ENCODE results near the gene CHP2. TPM values are rescaled to one million over a fixed set of nuclear protein-coding genes. Genes with fewer than 3 reads are reported as not detected.
"Not testable (repeated sequence)": the region's sequence is repeated elsewhere in the genome, so short reads cannot be mapped to it uniquely, and the experiment has no call there.

The CHP2 gene
- total RNA-seq, 1 donor from 2014 or later: not detected

- no peak for DNase-seq (ENCODE audit: low spot score in 2 of 2)
- Histone ChIP-seq H3K27me3 (no peaks in the 10 kb centered on the region), H3K4me3 (no peak overlapping the region), H3K27ac (no peak overlapping the region), H3K36me3 (no peaks in the 10 kb centered on the region), H3K4me1 (no peaks in the 10 kb centered on the region), H3K9me3 (peaks cover 0 to 6% of the 10 kb centered on the region in 2 donors)
- intact Hi-C loops (cut with DNase I): no loop called here
- no peak for TF ChIP-seq CTCF (IDR thresholded peaks at IDR 0.05)
Measured at GRCh38 chr16:23710504-23710903, 44.3 kb upstream of the CHP2 start.

- H3K9me3 ChIP-seq: peaks cover 0 to 6% of the 10 kb centered on the region in 2 donors
- no peak for DNase-seq (ENCODE audit: low spot score in 2 of 2)
- no peak overlapping the region for H3K4me3 ChIP-seq
- no peaks in the 10 kb centered on the region for H3K36me3 ChIP-seq
- no peak for TF ChIP-seq CTCF (IDR thresholded peaks at IDR 0.05)
- H3K27me3 ChIP-seq: no peaks in the 10 kb centered on the region
- intact Hi-C loops (cut with DNase I): no loop called here
- H3K27ac ChIP-seq: no peak overlapping the region
- no peaks in the 10 kb centered on the region for H3K4me1 ChIP-seq
Measured at GRCh38 chr16:23711785-23712184, 43.0 kb upstream of the CHP2 start.

- Histone ChIP-seq H3K4me3 (no peak within 1 kb of the TSS), H3K9me3 (peaks cover 0 to 6% of the 10 kb centered on the region in 2 donors), H3K27ac (no peak within 1 kb of the TSS), H3K4me1 (no peaks in the 10 kb centered on the region), H3K36me3 (no peaks in the 10 kb centered on the region), H3K27me3 (no peaks in the 10 kb centered on the region)
- no peak for TF ChIP-seq CTCF (IDR thresholded peaks at IDR 0.05)
- no peak for DNase-seq (ENCODE audit: low spot score in 2 of 2)
- intact Hi-C loops (cut with DNase I): no loop called here
Measured at GRCh38 chr16:23712976-23713375, 41.9 kb upstream of the CHP2 start, which contains the start of gene ERN2. ERN2 (minus strand) TSS chr16:23713222; CDS start chr16:23713187, 35 bp downstream.

GRCh38 chr16:23716484-23716883, 38.3 kb upstream of the CHP2 start:
- H3K27me3 ChIP-seq: no peaks in the 10 kb centered on the region
- TF ChIP-seq CTCF (IDR thresholded peaks at IDR 0.05): no peak

GRCh38 chr16:23722613-23723240, 32.1 kb upstream of the CHP2 start:
- intact Hi-C loops (cut with DNase I); H3K27me3 ChIP-seq; H3K27ac ChIP-seq; H3K36me3 ChIP-seq; DNase-seq (ENCODE audit: low spot score in 2 of 2); H3K4me3 ChIP-seq; H3K4me1 ChIP-seq; H3K9me3 ChIP-seq: not testable (repeated sequence)

More at GRCh38 chr16:23716484-23716883, 38.3 kb upstream of the CHP2 start:
- no peak overlapping the region for H3K27ac ChIP-seq
- no peaks in the 10 kb centered on the region for H3K4me1 ChIP-seq
- no peaks in the 10 kb centered on the region for H3K36me3 ChIP-seq
- DNase-seq (ENCODE audit: low spot score in 2 of 2): no peak
- intact Hi-C loops (cut with DNase I): no loop called here
- H3K9me3 ChIP-seq: no peaks in the 10 kb centered on the region
- no peak overlapping the region for H3K4me3 ChIP-seq

- H3K4me1 ChIP-seq: no peaks in the 10 kb centered on the region
- no peaks in the 10 kb centered on the region for H3K36me3 ChIP-seq
- H3K27ac ChIP-seq: no peak overlapping the region
- intact Hi-C loops (cut with DNase I): no loop called here
- TF ChIP-seq CTCF (IDR thresholded peaks at IDR 0.05): no peak
- no peak for DNase-seq (ENCODE audit: low spot score in 2 of 2)
- H3K27me3 ChIP-seq: no peaks in the 10 kb centered on the region
- H3K9me3 ChIP-seq: no peaks in the 10 kb centered on the region
- H3K4me3 ChIP-seq: no peak overlapping the region
Measured at GRCh38 chr16:23724096-23724784, 30.6 kb upstream of the CHP2 start.
